ENCODE measurements around the gene S100A8.

DNA sequence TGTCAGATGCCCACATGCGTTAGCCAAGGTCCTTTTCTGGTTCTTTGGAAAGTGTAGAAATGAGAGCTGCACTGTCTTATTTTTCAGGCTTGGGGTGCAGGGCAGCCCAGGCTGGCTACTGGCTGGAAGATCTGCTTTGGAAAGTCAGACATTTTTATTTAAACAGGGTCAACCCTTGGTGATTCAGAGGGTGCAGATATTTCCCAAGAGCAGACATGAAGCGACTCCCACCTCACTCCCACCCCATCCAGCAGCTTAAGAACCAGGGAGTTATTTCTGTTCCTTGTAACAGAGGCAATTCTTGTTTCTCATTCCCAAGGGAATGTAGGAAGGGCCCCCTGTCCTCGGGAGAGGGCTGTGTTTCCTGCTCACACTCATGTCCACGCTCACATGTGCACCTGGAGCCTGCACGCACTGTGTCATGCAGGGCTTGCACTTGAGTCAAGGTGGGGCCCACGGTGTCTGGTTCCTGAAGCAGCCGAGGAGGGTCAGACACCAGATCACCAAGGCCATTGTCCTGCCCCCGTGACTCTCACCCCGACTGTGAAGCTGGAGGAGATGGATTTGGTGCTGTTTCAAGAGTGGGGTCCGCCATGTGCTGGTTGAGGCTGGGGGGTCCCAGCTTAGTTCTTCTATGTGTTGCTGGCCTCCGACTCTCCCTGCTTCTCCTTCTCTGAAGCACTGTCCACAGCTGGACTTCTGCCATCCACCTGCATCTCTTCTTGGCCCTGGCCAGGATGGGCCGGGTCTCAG, 26.4 kb upstream of the S100A8 start:
- TF ChIP-seq, protein P1, sequence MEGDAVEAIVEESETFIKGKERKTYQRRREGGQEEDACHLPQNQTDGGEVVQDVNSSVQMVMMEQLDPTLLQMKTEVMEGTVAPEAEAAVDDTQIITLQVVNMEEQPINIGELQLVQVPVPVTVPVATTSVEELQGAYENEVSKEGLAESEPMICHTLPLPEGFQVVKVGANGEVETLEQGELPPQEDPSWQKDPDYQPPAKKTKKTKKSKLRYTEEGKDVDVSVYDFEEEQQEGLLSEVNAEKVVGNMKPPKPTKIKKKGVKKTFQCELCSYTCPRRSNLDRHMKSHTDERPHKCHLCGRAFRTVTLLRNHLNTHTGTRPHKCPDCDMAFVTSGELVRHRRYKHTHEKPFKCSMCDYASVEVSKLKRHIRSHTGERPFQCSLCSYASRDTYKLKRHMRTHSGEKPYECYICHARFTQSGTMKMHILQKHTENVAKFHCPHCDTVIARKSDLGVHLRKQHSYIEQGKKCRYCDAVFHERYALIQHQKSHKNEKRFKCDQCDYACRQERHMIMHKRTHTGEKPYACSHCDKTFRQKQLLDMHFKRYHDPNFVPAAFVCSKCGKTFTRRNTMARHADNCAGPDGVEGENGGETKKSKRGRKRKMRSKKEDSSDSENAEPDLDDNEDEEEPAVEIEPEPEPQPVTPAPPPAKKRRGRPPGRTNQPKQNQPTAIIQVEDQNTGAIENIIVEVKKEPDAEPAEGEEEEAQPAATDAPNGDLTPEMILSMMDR (conservative IDR thresholded peaks at IDR 0.05; ENCODE audit: low read depth, low read length), result no peak
- TF ChIP-seq EZH2 (IDR thresholded peaks at IDR 0.05; ENCODE audit: borderline replicate concordance, low read depth, low read length, poor library complexity, severe bottlenecking), result no peak
